ENCODE results near the gene IQSEC3. TPM values are rescaled to one million over a fixed set of nuclear protein-coding genes. Genes with fewer than 3 reads are reported as not detected.
"Not testable (repeated sequence)": the region's sequence is repeated elsewhere in the genome, so short reads cannot be mapped to it uniquely, and the experiment has no call there.

The IQSEC3 gene
- total RNA-seq (2014; rRNA removed; shearing (Covaris generic)) = not detected in 2 replicates

GRCh38 chr12:66428-66781, at the start of gene IQSEC3:
TSS of gene IQSEC3 (plus strand) at chr12:66767. CDS start at chr12:66883, 116 bp downstream.
- DNase-seq (ENCODE audit: low read depth) = not testable (repeated sequence)

- DNase-seq (ENCODE audit: low read depth) = not testable (repeated sequence)
Observed at GRCh38 chr12:17370-18340, 48.9 kb upstream of the IQSEC3 start.

GRCh38 chr12:18821-19567, 47.6 kb upstream of the IQSEC3 start:
- DNase-seq (ENCODE audit: low read depth) = not testable (repeated sequence)

- not testable (repeated sequence) for DNase-seq (ENCODE audit: low read depth)
Observed at GRCh38 chr12:19906-20305, 46.7 kb upstream of the IQSEC3 start.

- DNase-seq (ENCODE audit: low read depth) = no peak
Observed at GRCh38 chr12:20757-21156, 45.8 kb upstream of the IQSEC3 start.

- no peak for DNase-seq (ENCODE audit: low read depth)
Observed at GRCh38 chr12:21301-22189, 45.0 kb upstream of the IQSEC3 start.

- no peak for DNase-seq (ENCODE audit: low read depth)
Observed at GRCh38 chr12:22190-22529, 44.4 kb upstream of the IQSEC3 start.

- no peak for DNase-seq (ENCODE audit: low read depth)
Observed at GRCh38 chr12:22530-23201, 43.9 kb upstream of the IQSEC3 start.

GRCh38 chr12:27904-28303, 38.7 kb upstream of the IQSEC3 start:
- DNase-seq (ENCODE audit: low read depth) = not testable (repeated sequence)

- not testable (repeated sequence) for DNase-seq (ENCODE audit: low read depth)
Observed at GRCh38 chr12:38775-39174, 27.8 kb upstream of the IQSEC3 start.

GRCh38 chr12:39555-40265, 26.9 kb upstream of the IQSEC3 start:
- DNase-seq (ENCODE audit: low read depth) = not testable (repeated sequence)

GRCh38 chr12:44352-44751, 22.2 kb upstream of the IQSEC3 start:
- DNase-seq (ENCODE audit: low read depth) = not testable (repeated sequence)

- not testable (repeated sequence) for DNase-seq (ENCODE audit: low read depth)
Observed at GRCh38 chr12:45235-45990, 21.2 kb upstream of the IQSEC3 start.

GRCh38 chr12:45991-46358, 20.6 kb upstream of the IQSEC3 start:
- DNase-seq (ENCODE audit: low read depth) = not testable (repeated sequence)

GRCh38 chr12:46542-46941, 20.0 kb upstream of the IQSEC3 start:
- not testable (repeated sequence) for DNase-seq (ENCODE audit: low read depth)

GRCh38 chr12:47699-48226, 18.8 kb upstream of the IQSEC3 start:
- not testable (repeated sequence) for DNase-seq (ENCODE audit: low read depth)

- not testable (repeated sequence) for DNase-seq (ENCODE audit: low read depth)
Observed at GRCh38 chr12:49149-49548, 17.4 kb upstream of the IQSEC3 start.

- not testable (repeated sequence) for DNase-seq (ENCODE audit: low read depth)
Observed at GRCh38 chr12:51087-51486, 15.5 kb upstream of the IQSEC3 start.

- not testable (repeated sequence) for DNase-seq (ENCODE audit: low read depth)
Observed at GRCh38 chr12:51962-52361, 14.6 kb upstream of the IQSEC3 start.

Data from M059J (cell line).